ENCODE data around the gene KLC1.

- TF ChIP-seq CTCF (IDR thresholded peaks at IDR 0.05) (no peak), EP300 (IDR thresholded peaks at IDR 0.05) (no peak), POLR2A (IDR thresholded peaks at IDR 0.05) (no peak)
Measured at GRCh38 chr14:103625356-103626095, 3.5 kb upstream of the KLC1 start.

Measured in sigmoid colon (tissue), 4 donors.